NCI-H2107 (cell line): Measurements from ENCODE around the gene PREP.
A peak's percentile ranks its signal among the peaks of the same experiment; 100 is the strongest.
"Not testable (repeated sequence)": the region's sequence is repeated elsewhere in the genome, so short reads cannot be mapped to it uniquely, and the experiment has no call there.

Source experiments
- DNase-seq: peaks from one replicate; lab custom pipeline; 2025; lab: John Stamatoyannopoulos, UW

PREP gene

GRCh38 chr6:105338350-105338983 is 64.4 kb downstream of the PREP start:
- not testable (repeated sequence) for DNase-seq

GRCh38 chr6:105336986-105337385 is 65.9 kb downstream of the PREP start:
- DNase-seq, result no peak

GRCh38 chr6:105332576-105332975 is 70.3 kb downstream of the PREP start:
- no peak for DNase-seq

GRCh38 chr6:105331927-105332326 is 71.0 kb downstream of the PREP start:
- DNase-seq, result no peak

GRCh38 chr6:105330913-105331312 is 72.0 kb downstream of the PREP start:
- no peak for DNase-seq

- DNase-seq, result no peak
These were observed 72.5 kb downstream of the PREP start for GRCh38 chr6:105330364-105330763.

GRCh38 chr6:105326833-105327770 is 75.8 kb downstream of the PREP start:
- no peak for DNase-seq

- DNase-seq, result peak; percentile 55
These were observed 76.7 kb downstream of the PREP start for GRCh38 chr6:105326216-105326615.

- DNase-seq, result no peak
These were observed 78.4 kb downstream of the PREP start for GRCh38 chr6:105324386-105324950.

GRCh38 chr6:105322499-105323225 is 80.2 kb downstream of the PREP start:
- no peak for DNase-seq

GRCh38 chr6:105321728-105322127 is 81.2 kb downstream of the PREP start:
- DNase-seq, result no peak

GRCh38 chr6:105321207-105321606 is 81.7 kb downstream of the PREP start:
- DNase-seq, result no peak

- DNase-seq, result peak; percentile 59
These were observed 82.1 kb downstream of the PREP start for GRCh38 chr6:105320765-105321164.

GRCh38 chr6:105320271-105320670 is 82.6 kb downstream of the PREP start:
- no peak for DNase-seq

GRCh38 chr6:105319331-105319730 is 83.6 kb downstream of the PREP start:
- DNase-seq, result no peak

GRCh38 chr6:105318660-105319059 is 84.2 kb downstream of the PREP start:
- DNase-seq, result no peak

GRCh38 chr6:105317607-105318533 is 85.0 kb downstream of the PREP start:
- no peak for DNase-seq

- DNase-seq, result no peak
These were observed 89.7 kb downstream of the PREP start for GRCh38 chr6:105313211-105313610.

GRCh38 chr6:105310947-105311346 is 91.9 kb downstream of the PREP start:
- no peak for DNase-seq

- DNase-seq, result no peak
These were observed 92.5 kb downstream of the PREP start for GRCh38 chr6:105310371-105310770.

GRCh38 chr6:105308840-105309239 is 94.0 kb downstream of the PREP start:
- DNase-seq, result no peak
